ENCODE data around the gene LHFPL4. TPM values are rescaled to one million over a fixed set of nuclear protein-coding genes. Genes with fewer than 3 reads are reported as not detected.

The LHFPL4 gene
- polyA plus RNA-seq, 2 of the 4 experiments (the other 2 are of a cell fraction) = 0.08 to 0.39 TPM

DNA sequence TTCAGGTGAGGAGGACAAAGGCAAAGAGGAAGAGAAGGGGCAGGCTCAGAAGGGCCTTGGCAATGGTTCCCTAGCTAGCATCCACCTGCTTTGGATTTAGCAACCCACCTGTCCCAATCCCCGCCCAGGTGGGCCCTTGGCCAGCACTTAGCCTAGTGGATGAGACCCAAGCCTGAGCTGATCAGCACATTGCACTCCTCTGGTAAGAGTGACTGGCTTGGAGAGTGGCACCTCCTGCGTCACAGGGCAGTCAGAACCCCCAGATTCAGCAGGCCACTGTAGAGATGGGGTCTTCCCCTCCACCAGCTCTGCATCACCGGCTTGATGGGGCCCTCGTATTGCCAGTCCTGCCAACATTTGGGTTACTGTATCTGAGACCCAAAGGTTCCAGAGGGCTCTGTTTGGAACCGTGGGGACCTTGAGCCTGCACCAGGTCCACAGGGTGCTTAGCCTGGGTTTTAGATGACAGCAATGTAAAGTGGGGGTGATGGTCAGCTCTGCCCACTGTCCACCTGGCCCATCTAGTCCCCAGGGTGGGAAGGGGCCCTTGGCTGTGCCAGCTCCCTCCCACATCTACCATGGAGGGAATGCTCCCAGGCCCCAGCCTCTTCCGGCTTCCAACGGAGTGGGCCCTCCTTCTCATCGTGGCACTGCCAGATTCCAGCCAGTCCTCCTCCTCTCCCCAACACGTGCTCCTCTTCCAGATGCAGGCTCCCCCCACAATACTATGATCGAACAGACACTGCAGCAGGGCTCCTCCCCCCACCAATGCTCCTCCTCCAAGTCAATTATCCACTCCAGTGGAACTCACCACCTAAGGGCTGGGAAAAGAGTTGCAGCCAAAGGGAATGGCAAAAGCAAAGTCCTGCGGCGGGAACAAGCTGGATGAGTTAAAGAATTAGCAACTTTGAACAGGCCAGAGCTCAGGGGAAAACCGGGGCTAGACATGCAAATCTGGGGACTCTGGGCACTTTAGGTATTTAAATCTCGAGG is 45.7 kb downstream of the LHFPL4 start:
- POLR2A ChIA-PET = no interaction called here
- 52% methylated on average over 13 of the region's 14 CpGs for WGBS (ENCODE audit: missing lambda C conversion rate)
- CTCF ChIA-PET = interaction anchor here (0.5 to 1.3 kb wide), 4 partner anchors 14 to 769 kb away, joined by 3 read pairs; no protein-coding TSS in a partner anchor
- peak; percentile 41 to 44; a peak in 5 of 6 replicates for ATAC-seq
- no peak for FAIRE-seq
- no peaks in the 10 kb centered on the region for H3K4me1 ChIP-seq
- TF ChIP-seq HEYL (CRISPR knock-in tag; IDR thresholded peaks at IDR 0.05) (no peak), HDAC2 (IDR thresholded peaks at IDR 0.05) (no peak), RFX5 (IDR thresholded peaks at IDR 0.05) (no peak), CEBPB (IDR thresholded peaks at IDR 0.05) (no peak), POLR2A (IDR thresholded peaks at IDR 0.05; ENCODE audit: low read length) (no peak), RAD21 (conservative IDR thresholded peaks at IDR 0.05 in 1 of 2, IDR thresholded peaks at IDR 0.05 in 1 of 2) (no peak), RNF2 (IDR thresholded peaks at IDR 0.05; ENCODE audit: borderline replicate concordance, low read depth) (no peak), NFE2L2 (conservative IDR thresholded peaks at IDR 0.05; ENCODE audit: low read length) (no peak), RCOR1 (IDR thresholded peaks at IDR 0.05; ENCODE audit: low read depth, low read length) (no peak), PHF8 (IDR thresholded peaks at IDR 0.05; ENCODE audit: borderline replicate concordance, low read depth) (no peak), EHMT2 (IDR thresholded peaks at IDR 0.05; ENCODE audit: low read depth) (no peak), KDM1A (IDR thresholded peaks at IDR 0.05; ENCODE audit: low read depth) (no peak), SREBF2 (IDR thresholded peaks at IDR 0.05) (no peak), NR3C1 (IDR thresholded peaks at IDR 0.05) (no peak)
- TF ChIP-seq, protein P1, sequence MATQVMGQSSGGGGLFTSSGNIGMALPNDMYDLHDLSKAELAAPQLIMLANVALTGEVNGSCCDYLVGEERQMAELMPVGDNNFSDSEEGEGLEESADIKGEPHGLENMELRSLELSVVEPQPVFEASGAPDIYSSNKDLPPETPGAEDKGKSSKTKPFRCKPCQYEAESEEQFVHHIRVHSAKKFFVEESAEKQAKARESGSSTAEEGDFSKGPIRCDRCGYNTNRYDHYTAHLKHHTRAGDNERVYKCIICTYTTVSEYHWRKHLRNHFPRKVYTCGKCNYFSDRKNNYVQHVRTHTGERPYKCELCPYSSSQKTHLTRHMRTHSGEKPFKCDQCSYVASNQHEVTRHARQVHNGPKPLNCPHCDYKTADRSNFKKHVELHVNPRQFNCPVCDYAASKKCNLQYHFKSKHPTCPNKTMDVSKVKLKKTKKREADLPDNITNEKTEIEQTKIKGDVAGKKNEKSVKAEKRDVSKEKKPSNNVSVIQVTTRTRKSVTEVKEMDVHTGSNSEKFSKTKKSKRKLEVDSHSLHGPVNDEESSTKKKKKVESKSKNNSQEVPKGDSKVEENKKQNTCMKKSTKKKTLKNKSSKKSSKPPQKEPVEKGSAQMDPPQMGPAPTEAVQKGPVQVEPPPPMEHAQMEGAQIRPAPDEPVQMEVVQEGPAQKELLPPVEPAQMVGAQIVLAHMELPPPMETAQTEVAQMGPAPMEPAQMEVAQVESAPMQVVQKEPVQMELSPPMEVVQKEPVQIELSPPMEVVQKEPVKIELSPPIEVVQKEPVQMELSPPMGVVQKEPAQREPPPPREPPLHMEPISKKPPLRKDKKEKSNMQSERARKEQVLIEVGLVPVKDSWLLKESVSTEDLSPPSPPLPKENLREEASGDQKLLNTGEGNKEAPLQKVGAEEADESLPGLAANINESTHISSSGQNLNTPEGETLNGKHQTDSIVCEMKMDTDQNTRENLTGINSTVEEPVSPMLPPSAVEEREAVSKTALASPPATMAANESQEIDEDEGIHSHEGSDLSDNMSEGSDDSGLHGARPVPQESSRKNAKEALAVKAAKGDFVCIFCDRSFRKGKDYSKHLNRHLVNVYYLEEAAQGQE (IDR thresholded peaks at IDR 0.05) = no peak
- TF ChIP-seq, protein P2, sequence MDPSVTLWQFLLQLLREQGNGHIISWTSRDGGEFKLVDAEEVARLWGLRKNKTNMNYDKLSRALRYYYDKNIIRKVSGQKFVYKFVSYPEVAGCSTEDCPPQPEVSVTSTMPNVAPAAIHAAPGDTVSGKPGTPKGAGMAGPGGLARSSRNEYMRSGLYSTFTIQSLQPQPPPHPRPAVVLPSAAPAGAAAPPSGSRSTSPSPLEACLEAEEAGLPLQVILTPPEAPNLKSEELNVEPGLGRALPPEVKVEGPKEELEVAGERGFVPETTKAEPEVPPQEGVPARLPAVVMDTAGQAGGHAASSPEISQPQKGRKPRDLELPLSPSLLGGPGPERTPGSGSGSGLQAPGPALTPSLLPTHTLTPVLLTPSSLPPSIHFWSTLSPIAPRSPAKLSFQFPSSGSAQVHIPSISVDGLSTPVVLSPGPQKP (IDR thresholded peaks at IDR 0.05; ENCODE audit: low read depth, low read length) = no peak
- TF ChIP-seq, protein P3, sequence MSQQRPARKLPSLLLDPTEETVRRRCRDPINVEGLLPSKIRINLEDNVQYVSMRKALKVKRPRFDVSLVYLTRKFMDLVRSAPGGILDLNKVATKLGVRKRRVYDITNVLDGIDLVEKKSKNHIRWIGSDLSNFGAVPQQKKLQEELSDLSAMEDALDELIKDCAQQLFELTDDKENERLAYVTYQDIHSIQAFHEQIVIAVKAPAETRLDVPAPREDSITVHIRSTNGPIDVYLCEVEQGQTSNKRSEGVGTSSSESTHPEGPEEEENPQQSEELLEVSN (IDR thresholded peaks at IDR 0.05; ENCODE audit: borderline replicate concordance, low read depth) = no peak
- TF ChIP-seq, protein P4, sequence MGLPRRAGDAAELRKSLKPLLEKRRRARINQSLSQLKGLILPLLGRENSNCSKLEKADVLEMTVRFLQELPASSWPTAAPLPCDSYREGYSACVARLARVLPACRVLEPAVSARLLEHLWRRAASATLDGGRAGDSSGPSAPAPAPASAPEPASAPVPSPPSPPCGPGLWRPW (IDR thresholded peaks at IDR 0.05) = no peak
- H3K27ac ChIP-seq = no peak overlapping the region
- no peaks in the 10 kb centered on the region for H3K9me3 ChIP-seq
- no peak overlapping the region for H3K4me2 ChIP-seq
- DNase-seq (ENCODE audit: low read depth in 1 of 2, low spot score in 1 of 2) = no peak
- no peak overlapping the region for H3K4me3 ChIP-seq

DNA sequence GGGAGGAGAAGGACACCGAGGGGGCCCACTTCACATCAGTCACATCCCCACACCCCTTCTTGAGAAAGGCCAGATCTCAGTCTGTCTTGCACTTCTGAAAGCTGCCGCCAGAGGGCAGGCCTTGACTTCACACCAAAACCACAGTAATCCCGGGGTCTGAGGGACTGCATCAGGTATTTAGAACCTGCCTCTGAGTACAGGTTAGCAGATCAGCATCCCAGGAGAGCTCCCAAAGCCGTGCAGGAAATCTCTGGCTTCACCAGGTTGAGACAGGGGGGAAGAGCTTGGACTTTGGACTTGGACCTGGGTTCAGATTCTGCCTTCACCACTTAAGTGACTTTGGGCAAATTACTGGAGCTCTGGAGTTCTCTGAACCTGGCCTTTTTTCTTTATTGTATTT is 50.3 kb downstream of the LHFPL4 start:
- no peak overlapping the region for H3K27ac ChIP-seq
- no peak overlapping the region for H3K4me3 ChIP-seq
- no peak for TF ChIP-seq MAFK (IDR thresholded peaks at IDR 0.05; ENCODE audit: partially characterized antibody)
- TF ChIP-seq SMC3 (IDR thresholded peaks at IDR 0.05) = peak; percentile 81
- TF ChIP-seq, protein P5, sequence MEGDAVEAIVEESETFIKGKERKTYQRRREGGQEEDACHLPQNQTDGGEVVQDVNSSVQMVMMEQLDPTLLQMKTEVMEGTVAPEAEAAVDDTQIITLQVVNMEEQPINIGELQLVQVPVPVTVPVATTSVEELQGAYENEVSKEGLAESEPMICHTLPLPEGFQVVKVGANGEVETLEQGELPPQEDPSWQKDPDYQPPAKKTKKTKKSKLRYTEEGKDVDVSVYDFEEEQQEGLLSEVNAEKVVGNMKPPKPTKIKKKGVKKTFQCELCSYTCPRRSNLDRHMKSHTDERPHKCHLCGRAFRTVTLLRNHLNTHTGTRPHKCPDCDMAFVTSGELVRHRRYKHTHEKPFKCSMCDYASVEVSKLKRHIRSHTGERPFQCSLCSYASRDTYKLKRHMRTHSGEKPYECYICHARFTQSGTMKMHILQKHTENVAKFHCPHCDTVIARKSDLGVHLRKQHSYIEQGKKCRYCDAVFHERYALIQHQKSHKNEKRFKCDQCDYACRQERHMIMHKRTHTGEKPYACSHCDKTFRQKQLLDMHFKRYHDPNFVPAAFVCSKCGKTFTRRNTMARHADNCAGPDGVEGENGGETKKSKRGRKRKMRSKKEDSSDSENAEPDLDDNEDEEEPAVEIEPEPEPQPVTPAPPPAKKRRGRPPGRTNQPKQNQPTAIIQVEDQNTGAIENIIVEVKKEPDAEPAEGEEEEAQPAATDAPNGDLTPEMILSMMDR (IDR thresholded peaks at IDR 0.05) = peak; percentile 90
- no peak for TF ChIP-seq FOXS1 (CRISPR knock-in tag; IDR thresholded peaks at IDR 0.05)
- TF ChIP-seq, protein P3 (IDR thresholded peaks at IDR 0.05; ENCODE audit: borderline replicate concordance, low read depth) = no peak
- peak; percentile 87 to 90 for TF ChIP-seq RAD21 (conservative IDR thresholded peaks at IDR 0.05 in 1 of 2, IDR thresholded peaks at IDR 0.05 in 1 of 2)
- WGBS (ENCODE audit: missing lambda C conversion rate) = 1% methylated on average over 4 of the region's 4 CpGs
- no peaks in the 10 kb centered on the region for H3K9me3 ChIP-seq
- ChIA-PET CTCF (interaction anchor here (0.6 to 5.1 kb wide), 56 partner anchors 8 to 1289 kb away, joined by 3 to 52 read pairs (median 4); partner anchors contain the start of genes OGG1 and THUMPD3), POLR2A (no interaction called here)
- ATAC-seq = peak; percentile 31 to 64; a peak in 4 of 6 replicates
- H3K4me1 ChIP-seq = peaks cover 8% of the 10 kb centered on the region; the same call in 1 of the 3 replicates
- no peak overlapping the region for H3K4me2 ChIP-seq
- FAIRE-seq = no peak
- peak; percentile 80 to 83 for DNase-seq (ENCODE audit: low read depth in 1 of 2, low spot score in 1 of 2)
